HG02973 (cell line): ENCODE results near the gene SH3PXD2A.
"Not testable (repeated sequence)": the region's sequence is repeated elsewhere in the genome, so short reads cannot be mapped to it uniquely, and the experiment has no call there.

Experiments
- ATAC-seq: cut with Tn5 transposase; IDR thresholded peaks from one replicate; pipeline ENCODE4 v1.9.1; 2021; ENCODE audit warnings: moderate library complexity; ENCODE audit not compliant: unreplicated experiment

Gene SH3PXD2A

DNA sequence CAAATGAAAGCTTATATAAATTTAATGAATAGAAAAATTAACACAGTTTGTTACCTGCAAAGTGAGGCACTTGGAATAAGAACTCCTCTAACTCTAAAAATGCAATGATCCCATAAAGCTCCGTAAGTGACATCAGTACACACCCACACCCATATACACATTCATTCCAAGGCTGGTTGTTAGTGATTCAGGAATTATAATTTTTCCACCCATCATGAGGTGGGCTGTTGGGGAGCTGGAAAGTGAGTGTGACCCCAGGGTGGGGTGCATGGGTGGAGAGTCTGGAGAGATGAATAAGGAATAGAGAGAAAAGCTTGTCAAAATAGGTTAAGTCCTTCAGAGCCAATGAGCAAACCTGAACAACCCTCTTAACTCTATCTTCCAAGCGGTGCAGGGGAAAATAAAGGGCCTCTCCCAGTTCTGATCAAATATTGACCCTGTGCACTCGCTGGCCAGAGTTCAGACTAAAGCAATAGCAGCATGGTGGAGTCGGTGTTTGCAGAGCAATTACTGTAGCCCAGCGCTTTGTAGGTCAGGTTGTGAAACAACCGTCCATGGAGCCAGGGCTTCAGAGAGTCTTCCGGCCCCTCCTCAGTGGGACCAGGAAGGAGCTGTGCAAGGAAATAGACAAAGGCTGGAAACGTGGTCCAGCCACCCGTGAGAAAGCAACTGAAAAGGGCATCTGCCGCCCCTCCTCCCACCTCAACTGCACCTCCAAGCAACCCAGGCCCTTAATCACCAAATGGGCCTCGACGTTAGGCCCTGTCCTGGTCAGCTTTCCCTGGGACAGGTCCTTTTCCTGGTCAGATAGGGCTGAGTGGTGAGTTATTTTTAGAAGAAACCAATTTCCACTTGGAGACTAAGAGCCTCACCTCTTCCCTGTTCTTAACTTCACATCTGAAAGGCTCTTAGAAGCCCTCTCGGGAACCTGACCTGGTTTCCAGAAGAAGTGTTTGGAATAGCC is 61.2 kb downstream of the SH3PXD2A start:
- no peak for ATAC-seq

DNA sequence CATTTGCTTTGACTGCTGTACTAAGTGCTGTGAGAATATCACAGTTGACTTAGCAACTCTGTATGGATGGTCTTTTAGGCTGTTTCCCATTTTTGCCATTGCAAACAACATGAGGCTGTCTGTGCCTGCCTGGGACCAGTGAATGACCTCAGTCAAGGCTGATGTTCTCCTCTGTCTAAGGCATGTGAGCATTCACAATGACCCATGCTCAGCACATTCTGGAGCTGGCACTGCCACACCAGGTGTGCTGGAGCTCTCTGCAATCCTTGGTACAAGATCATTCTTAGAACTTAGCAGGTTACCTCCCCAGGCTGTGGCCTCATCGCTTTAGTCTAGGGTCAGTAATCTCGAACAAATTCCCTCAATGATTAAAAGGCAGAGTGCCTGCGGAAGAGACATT is 61.9 kb downstream of the SH3PXD2A start:
- no peak for ATAC-seq

DNA sequence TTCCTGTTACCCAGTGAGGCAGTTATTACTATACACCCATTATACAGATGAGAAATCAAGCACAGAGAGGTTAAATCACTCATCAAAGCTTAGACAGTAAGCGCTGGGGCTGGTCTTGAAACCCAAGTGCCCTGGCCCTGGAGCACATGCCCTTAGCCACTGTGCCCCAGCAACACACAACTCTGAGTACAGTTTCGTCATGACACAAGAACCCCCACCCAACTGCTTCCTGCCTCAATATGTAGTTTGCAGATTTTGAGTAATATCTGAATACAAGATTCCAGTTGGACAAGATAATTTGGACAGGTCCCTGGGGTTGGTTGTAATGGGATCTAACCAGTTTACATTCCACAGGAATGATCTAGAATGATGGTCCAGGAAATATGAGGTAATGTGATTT is 62.8 kb downstream of the SH3PXD2A start:
- no peak for ATAC-seq

- no peak for ATAC-seq
Observed at GRCh38 chr10:103791858-103792257, 63.5 kb downstream of the SH3PXD2A start.

GRCh38 chr10:103791291-103791690 is 64.1 kb downstream of the SH3PXD2A start:
- ATAC-seq = no peak

DNA sequence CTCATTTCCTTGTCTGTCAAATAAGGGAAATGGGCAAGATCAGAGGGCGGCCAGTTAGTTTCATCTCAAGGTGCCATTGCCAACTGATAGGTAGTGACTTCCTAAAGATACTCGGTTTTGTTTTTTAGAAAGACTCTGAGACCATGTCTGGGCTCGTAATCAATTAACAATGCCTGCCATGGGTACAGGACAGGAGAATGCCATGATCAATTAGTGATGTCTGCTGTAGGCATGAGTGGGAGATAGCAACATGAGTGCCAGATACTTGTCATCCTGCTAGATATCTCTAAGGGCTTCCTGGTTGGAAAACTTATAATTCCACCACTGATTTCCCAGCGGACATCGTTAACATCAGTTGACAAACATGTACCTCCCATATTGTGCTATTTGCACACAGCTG is 64.8 kb downstream of the SH3PXD2A start:
- ATAC-seq = no peak

- ATAC-seq = no peak
Observed at GRCh38 chr10:103789771-103790201, 65.6 kb downstream of the SH3PXD2A start.

- no peak for ATAC-seq
Observed at GRCh38 chr10:103789161-103789560, 66.2 kb downstream of the SH3PXD2A start.

DNA sequence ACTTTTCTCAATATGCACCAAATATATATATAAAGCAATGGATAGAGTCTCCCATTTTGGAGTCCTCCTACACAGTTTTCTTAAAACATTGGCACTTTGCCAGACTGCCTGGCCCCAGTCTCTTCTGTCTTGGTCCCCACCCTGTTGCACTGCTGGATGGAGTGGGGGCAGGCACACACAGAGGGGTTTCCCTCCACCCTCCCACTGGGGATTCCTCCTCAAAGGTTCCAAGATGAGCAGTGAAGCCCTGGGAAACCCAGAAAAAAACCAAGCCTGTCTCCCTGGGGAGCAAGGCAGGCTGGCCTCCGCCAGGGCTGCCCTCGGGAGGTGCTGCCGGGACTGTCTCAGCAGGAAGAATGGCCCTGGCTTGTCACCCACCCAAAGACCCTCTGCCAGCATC is 68.0 kb downstream of the SH3PXD2A start:
- no peak for ATAC-seq

DNA sequence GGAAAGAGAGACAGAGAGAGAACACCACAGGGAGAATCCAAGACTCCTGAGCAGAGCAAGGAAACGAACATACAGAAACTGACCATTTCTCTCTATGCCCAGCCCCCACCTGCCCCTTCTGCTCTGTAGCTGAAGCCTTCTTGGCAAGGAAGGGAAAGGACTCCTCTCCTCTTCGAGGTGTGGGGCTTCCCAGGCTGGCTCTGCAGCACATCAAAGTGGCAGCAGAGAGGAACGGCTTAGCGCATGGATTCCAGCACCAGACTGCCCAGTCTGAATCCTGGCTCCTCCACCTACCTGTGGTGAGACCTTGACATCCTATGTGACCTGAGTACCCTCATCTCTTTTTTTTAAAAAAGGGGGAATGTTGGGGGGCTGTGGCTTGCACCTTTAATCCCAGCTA is 69.4 kb downstream of the SH3PXD2A start:
- ATAC-seq = no peak

DNA sequence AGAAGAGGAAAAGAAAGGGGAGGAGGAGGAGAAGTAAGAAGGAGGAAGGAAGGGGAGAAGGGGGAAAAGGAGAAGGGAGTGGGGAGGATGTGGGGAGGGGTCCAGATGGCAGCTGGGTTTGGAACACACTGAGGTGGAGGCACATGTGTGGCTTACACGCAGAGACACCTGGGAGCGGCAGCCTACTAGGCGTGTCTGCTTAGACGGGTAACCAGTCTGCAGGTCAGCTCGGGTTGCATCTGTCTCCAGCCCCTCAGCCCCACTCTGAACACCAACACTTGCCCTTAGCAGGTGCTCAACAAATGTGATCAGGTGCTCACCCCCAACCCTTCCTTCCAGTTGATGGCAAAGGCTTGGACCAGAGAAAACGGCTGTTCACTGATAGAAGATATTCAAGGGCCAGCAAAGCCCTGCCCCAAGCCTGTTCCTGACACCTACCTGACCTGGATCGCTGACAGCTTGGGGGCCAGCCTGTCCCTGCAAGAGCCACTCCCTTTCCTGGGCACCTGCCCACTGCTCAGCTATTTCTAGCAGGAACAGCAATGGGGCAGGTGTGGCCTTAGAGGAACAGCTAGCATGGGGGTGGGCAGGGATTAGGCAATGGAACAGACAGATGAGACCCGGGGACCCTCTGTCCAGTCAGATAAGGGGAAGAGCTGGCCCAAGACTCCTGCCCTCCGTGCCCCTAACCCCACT is 70.5 kb downstream of the SH3PXD2A start:
- no peak for ATAC-seq

GRCh38 chr10:103784089-103784488 is 71.3 kb downstream of the SH3PXD2A start:
- no peak for ATAC-seq

DNA sequence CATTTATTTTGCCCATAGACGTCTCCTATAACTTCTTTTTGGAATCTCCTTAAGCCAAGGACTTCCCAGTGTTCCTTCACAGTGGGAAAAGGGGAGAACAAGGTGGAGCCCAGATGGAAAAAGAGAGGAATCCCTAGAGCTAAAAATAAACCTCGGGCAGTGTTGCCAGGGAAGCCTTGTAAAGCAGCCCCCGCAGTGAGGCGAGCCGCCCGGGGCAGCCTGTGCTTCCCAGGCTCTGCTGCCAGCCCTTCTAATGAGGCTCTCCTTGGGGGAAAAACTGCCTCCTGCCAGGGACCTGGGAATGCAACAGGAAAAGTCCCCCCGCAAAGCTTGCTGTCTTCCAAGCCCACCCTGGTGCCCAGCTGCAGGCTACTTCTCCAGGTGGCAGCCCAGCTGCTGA is 71.7 kb downstream of the SH3PXD2A start:
- no peak for ATAC-seq

DNA sequence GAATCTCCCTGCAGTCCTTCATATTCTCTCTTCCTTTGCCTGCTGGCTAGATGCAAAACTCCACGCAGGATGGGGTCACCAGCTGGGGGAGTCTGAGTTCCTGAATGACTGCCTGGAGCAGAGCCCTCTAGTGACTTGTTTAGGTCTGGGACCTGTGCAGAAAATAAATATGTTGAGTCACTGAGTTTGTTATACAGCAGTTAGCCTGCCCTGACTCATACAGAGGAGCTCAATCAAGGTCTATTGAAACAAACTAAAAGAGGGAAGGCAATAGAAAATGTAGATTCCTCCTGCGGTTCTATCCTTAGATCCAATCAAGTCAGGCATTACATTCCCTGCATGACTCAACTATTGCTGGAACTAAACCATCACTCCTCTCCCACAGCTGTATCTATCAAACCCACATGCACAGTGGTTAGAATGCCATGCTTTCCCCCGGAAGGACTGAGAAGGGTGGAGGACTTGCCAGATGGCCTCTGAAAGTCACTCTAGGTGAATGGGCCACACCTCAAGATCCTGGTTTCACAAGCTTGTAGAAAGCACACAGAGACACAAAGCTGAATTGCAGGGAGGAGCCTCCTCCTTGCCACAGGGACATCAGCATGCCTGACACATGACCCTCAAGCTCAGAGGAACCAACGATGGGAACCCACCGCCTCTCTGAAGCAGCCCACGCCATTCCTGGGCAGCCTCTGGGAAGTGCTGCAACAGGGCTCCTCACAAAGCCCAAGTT is 73.9 kb downstream of the SH3PXD2A start:
- no peak for ATAC-seq

DNA sequence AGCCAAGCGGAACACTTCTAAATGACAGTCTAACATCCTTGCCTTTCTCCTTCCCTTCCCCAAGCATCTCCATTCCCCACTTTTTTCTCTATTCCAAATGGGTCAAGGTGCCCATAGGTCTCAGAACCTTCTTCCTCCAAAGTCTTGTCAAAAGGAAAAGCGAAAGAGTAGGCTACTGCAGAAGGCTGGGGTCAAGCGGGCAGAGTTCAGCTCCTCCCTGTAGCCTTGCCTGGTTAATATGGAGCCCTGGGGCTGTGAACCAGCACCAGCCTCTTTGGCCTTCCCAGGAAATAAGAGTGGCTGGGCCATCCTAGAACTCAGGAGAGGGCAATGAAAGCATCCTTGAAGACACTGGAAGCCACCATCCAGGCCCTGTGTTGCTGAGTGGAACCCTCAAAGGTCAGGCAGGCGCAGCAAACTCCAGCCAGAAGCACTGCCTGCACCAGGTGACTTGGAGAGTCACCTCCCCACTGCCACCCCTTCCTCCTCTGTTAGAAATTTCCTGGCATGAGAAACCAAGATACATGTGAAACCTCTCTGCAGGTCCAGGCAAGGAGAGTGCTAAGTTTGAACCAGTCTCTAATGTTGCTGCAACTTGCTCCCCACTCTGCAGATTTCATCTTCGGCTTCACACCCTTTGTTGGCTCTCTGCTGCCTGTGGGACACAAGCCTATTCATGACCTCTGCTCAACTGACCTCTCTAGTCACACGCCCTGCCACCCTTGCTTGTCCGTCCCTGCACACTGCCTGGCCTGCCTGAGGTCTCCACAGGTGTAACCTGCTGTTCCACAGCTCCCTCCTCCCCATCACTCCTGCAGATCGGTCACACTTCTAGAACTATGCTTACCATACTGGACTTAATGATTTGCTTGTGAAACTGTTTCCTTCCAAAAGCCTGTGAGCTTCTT is 74.9 kb downstream of the SH3PXD2A start:
- no peak for ATAC-seq

GRCh38 chr10:103778358-103779139 is 76.8 kb downstream of the SH3PXD2A start:
- no peak for ATAC-seq

DNA sequence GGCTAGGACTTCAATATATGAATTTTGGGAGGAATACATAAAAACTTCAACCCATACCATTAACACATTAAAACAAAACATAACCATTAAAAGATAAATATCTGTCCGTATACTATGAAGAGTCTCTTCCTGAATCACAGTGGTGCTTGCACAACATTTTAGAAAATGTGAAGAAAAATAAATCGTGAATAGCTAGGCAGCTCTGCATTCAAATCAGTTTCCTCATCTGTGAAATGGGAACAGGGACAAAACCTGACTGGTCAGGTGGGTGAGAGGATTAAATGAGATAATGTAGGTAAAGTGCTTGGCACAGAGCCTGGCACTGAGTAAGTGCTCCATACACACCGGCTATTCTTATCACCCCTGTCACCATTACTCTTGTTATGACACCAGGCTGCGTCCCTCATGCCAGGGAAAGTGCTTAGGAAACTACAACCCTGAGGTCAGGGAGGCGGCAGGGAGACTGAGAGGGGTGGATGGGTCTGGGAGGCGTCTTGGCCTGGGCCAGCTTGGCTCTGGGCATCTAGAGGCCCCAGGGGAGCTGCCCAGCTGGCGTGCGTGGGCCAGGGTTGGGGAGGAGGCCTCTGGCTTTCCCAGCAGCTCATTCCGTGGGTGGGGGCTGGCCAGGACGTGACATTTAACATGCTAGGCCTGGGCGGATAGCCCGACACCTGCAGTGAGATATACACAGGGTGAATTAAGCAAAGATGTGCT is 78.3 kb downstream of the SH3PXD2A start:
- no peak for ATAC-seq

DNA sequence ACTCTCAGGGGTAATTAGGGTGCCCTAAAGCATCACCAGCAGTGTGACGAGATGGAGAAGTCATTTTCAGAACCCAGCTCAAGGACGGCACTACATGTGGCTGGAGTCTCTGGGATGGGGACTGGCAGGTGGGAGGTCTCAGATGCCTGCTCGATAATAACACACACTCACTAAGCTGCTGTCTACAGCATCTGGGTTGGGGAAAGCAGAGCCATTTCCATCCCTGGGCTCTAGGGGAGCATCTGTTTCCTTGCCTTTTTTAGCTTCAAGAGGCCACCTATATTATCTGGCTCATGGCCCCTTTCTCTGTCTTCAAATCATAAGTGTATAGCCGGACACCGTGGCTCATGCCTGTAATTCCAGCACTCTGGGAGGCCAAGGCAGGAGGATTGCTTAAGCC is 79.6 kb downstream of the SH3PXD2A start:
- no peak for ATAC-seq

DNA sequence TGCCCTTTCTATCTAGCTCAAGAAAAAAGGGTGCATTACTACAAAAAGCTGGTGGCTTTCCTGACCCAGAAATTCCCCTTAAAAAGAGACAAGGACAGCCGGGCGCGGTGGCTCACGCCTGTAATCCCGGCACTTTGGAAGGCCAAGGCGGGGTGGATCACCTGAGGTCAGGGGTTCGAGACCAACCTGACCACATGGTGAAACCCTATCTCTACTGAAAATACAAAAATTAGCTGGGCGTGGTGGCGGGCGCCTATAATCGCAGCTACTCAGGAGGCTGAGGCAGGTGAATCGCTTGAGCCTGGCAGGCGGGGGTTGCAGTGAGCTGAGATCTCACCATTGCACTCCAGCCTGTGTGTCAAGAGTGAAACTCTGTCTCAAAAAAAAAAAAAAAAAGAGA is 82.5 kb downstream of the SH3PXD2A start:
- not testable (repeated sequence) for ATAC-seq
